Measurements from ENCODE around the gene SLC13A1. TPM values are rescaled to one million over a fixed set of nuclear protein-coding genes. Genes with fewer than 3 reads are reported as not detected.

Gene SLC13A1
- total and polyA plus RNA-seq, 3 donors from 2014 or later: not detected

- TF ChIP-seq CTCF (IDR thresholded peaks at IDR 0.05): no peak
- TF ChIP-seq POLR2A (IDR thresholded peaks at IDR 0.05): no peak
- intact Hi-C loops (cut with DNase I; ENCODE audit: low total_unique reads): no loop called here
- Histone ChIP-seq H3K4me1 (no peaks in the 10 kb centered on the region), H3K36me3 (ENCODE audit: low read depth, missing control alignments) (no peaks in the 10 kb centered on the region), H3K27me3 (no peaks in the 10 kb centered on the region), H3K4me3 (no peak overlapping the region), H3K9me3 (no peaks in the 10 kb centered on the region), H3K27ac (no peak overlapping the region)
- no peak for DNase-seq
Measured at GRCh38 chr7:123140561-123140960, 59.2 kb downstream of the SLC13A1 start.

- WGBS, 2 donors: 67 to 86% methylated on average over 1 of the region's 1 CpG
- Histone ChIP-seq H3K27ac (no peak overlapping the region), H3K9me3 (no peaks in the 10 kb centered on the region), H3K36me3 (ENCODE audit: low read depth, missing control alignments) (no peaks in the 10 kb centered on the region), H3K4me1 (no peaks in the 10 kb centered on the region), H3K27me3 (no peaks in the 10 kb centered on the region), H3K4me3 (no peak overlapping the region)
- intact Hi-C loops (cut with DNase I; ENCODE audit: low total_unique reads): no loop called here
- DNase-seq: no peak
- TF ChIP-seq CTCF (IDR thresholded peaks at IDR 0.05): no peak
- no peak for TF ChIP-seq POLR2A (IDR thresholded peaks at IDR 0.05)
Measured at GRCh38 chr7:123135960-123136359, 63.8 kb downstream of the SLC13A1 start.

GRCh38 chr7:123133924-123134323, 65.8 kb downstream of the SLC13A1 start:
- no peak overlapping the region for H3K4me3 ChIP-seq
- intact Hi-C loops (cut with DNase I; ENCODE audit: low total_unique reads): no loop called here
- TF ChIP-seq POLR2A (IDR thresholded peaks at IDR 0.05) (no peak), CTCF (IDR thresholded peaks at IDR 0.05) (no peak)

GRCh38 chr7:123131961-123132360, 67.8 kb downstream of the SLC13A1 start:
- DNase-seq: no peak
- intact Hi-C loops (cut with DNase I; ENCODE audit: low total_unique reads): no loop called here
- H3K27me3 ChIP-seq: no peaks in the 10 kb centered on the region
- H3K9me3 ChIP-seq: no peaks in the 10 kb centered on the region
- H3K27ac ChIP-seq: no peak overlapping the region
- TF ChIP-seq POLR2A (IDR thresholded peaks at IDR 0.05) (no peak), CTCF (IDR thresholded peaks at IDR 0.05) (no peak)
- no peaks in the 10 kb centered on the region for H3K36me3 ChIP-seq (ENCODE audit: low read depth, missing control alignments)
- WGBS, 2 donors: 89 to 90% methylated on average over 1 of the region's 1 CpG
- no peaks in the 10 kb centered on the region for H3K4me1 ChIP-seq
- no peak overlapping the region for H3K4me3 ChIP-seq

More at GRCh38 chr7:123133924-123134323, 65.8 kb downstream of the SLC13A1 start:
- no peaks in the 10 kb centered on the region for H3K36me3 ChIP-seq (ENCODE audit: low read depth, missing control alignments)
- H3K27ac ChIP-seq: no peak overlapping the region
- no peaks in the 10 kb centered on the region for H3K4me1 ChIP-seq
- no peaks in the 10 kb centered on the region for H3K9me3 ChIP-seq
- no peak for DNase-seq
- H3K27me3 ChIP-seq: no peaks in the 10 kb centered on the region
- WGBS, 2 donors: 74 to 86% methylated on average over 5 of the region's 5 CpGs

GRCh38 chr7:123131556-123131955, 68.2 kb downstream of the SLC13A1 start:
- Histone ChIP-seq H3K9me3 (no peaks in the 10 kb centered on the region), H3K4me3 (no peak overlapping the region), H3K4me1 (no peaks in the 10 kb centered on the region), H3K27ac (no peak overlapping the region), H3K27me3 (no peaks in the 10 kb centered on the region), H3K36me3 (ENCODE audit: low read depth, missing control alignments) (no peaks in the 10 kb centered on the region)
- intact Hi-C loops (cut with DNase I; ENCODE audit: low total_unique reads): no loop called here
- no peak for TF ChIP-seq POLR2A (IDR thresholded peaks at IDR 0.05)
- no peak for TF ChIP-seq CTCF (IDR thresholded peaks at IDR 0.05)
- DNase-seq: no peak
- WGBS, 2 donors: 30 to 59% methylated on average over 2 of the region's 2 CpGs
